ENCODE measurements around the gene NLGN1.

DNA sequence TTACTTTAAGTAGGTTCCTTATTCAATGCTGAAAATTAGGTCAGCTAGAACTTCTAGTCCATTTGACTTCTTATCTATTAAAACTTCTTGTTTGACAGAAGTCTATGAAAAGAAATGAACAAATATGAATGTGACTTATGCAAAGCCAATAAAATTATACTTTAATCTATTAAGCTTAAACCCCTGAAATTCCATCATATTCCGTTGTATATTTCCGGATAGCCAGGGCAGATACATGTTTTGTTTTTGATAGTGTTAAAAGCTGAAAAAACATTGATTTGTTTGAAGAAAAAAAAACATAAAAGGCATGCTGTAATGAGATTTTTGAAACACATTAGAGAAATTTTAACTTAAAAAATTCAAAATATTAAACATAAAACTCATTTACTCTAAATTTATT is 794.4 kb downstream of the NLGN1 start:
- TF ChIP-seq, protein P1, sequence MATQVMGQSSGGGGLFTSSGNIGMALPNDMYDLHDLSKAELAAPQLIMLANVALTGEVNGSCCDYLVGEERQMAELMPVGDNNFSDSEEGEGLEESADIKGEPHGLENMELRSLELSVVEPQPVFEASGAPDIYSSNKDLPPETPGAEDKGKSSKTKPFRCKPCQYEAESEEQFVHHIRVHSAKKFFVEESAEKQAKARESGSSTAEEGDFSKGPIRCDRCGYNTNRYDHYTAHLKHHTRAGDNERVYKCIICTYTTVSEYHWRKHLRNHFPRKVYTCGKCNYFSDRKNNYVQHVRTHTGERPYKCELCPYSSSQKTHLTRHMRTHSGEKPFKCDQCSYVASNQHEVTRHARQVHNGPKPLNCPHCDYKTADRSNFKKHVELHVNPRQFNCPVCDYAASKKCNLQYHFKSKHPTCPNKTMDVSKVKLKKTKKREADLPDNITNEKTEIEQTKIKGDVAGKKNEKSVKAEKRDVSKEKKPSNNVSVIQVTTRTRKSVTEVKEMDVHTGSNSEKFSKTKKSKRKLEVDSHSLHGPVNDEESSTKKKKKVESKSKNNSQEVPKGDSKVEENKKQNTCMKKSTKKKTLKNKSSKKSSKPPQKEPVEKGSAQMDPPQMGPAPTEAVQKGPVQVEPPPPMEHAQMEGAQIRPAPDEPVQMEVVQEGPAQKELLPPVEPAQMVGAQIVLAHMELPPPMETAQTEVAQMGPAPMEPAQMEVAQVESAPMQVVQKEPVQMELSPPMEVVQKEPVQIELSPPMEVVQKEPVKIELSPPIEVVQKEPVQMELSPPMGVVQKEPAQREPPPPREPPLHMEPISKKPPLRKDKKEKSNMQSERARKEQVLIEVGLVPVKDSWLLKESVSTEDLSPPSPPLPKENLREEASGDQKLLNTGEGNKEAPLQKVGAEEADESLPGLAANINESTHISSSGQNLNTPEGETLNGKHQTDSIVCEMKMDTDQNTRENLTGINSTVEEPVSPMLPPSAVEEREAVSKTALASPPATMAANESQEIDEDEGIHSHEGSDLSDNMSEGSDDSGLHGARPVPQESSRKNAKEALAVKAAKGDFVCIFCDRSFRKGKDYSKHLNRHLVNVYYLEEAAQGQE (IDR thresholded peaks at IDR 0.05; ENCODE audit: insufficient read depth in 1 of 2, low read depth in 2 of 2, low read length in 2 of 2) = no peak
- TF ChIP-seq SIN3A (IDR thresholded peaks at IDR 0.05; ENCODE audit: borderline replicate concordance, insufficient read depth, low read length) = no peak
- TF ChIP-seq TAF1 (IDR thresholded peaks at IDR 0.05; ENCODE audit: borderline replicate concordance, insufficient read depth, low read length) = no peak
- no peak for TF ChIP-seq POLR2AphosphoS5 (IDR thresholded peaks at IDR 0.05; ENCODE audit: low read depth, low read length)
- no peak for TF ChIP-seq FOXP2 (optimal IDR thresholded peaks at IDR 0.05; ENCODE audit: borderline replicate concordance, extremely low read depth, extremely low read length, insufficient read depth)
